Activated CD8-positive, alpha-beta T cell treated with anti-CD3 and anti-CD28 coated beads for 36 hours (primary cell): ENCODE data around the gene CACNA2D4. TPM values are rescaled to one million over a fixed set of nuclear protein-coding genes. Genes with fewer than 3 reads are reported as not detected.

Experiments
- ATAC-seq: fragments of 200-7000 bp; cut with Tn5 transposase; one replicate; pipeline ENCODE4 v1.10.0; 2021; ENCODE audit warnings: mild to moderate bottlenecking, moderate library complexity
- CTCF ChIA-PET: fragments of 350-600 bp; sonication (Branson Sonifier 250); formaldehyde crosslinking; loops from one replicate; lab custom pipeline; 2021; ENCODE audit warnings: antibody characterized with exemption; lab: Charles Lee
- POLR2A ChIA-PET: fragments of 350-600 bp; sonication (Branson Sonifier 250); formaldehyde crosslinking; loops from one replicate; lab custom pipeline; 2021; ENCODE audit warnings: antibody characterized with exemption; lab: Charles Lee
- DNase-seq: peaks from one replicate; pipeline ENCODE4 v3.0.0-alpha.2; 2020
- H3K27ac Mint-ChIP-seq: one replicate; pipeline ENCODE4 v1.8.0; 2021; ENCODE audit warnings: mild to moderate bottlenecking, mixed read lengths
- H3K27me3 Mint-ChIP-seq: one replicate; pipeline ENCODE4 v1.8.0; 2021; ENCODE audit warnings: mixed read lengths
- H3K36me3 Mint-ChIP-seq: one replicate; pipeline ENCODE4 v1.8.0; 2021; ENCODE audit warnings: low read depth, mixed read lengths
- H3K4me1 Mint-ChIP-seq: one replicate; pipeline ENCODE4 v1.8.0; 2021; ENCODE audit warnings: low read depth, mixed read lengths
- H3K4me3 Mint-ChIP-seq: one replicate; pipeline ENCODE4 v1.8.0; 2021; ENCODE audit warnings: mild to moderate bottlenecking, moderate library complexity, mixed read lengths
- H3K9me3 Mint-ChIP-seq: one replicate; pipeline ENCODE4 v1.8.0; 2021; ENCODE audit warnings: mixed read lengths
- CTCF ChIP-seq: fragments of 200-600 bp; IDR thresholded peaks from one replicate; pipeline ENCODE4 v1.8.0; 2022; ENCODE audit warnings: antibody characterized with exemption, mild to moderate bottlenecking
- intact Hi-C: fragments of 100-400 bp; cut with micrococcal nuclease; formaldehyde crosslinking; loops from one replicate; pipeline ENCODE4 v1.10.0; 2022
- total RNA-seq, 2 experiments: library from RNA; stranded (reverse); gene quantifications; one replicate each; pipeline ENCODE4 v1.2.3, GENCODE V29; 2021

CACNA2D4 gene
- total RNA-seq, 2 experiments from 2014 or later = 4.2 to 4.3 TPM

GRCh38 chr12:1760566-1761382 is 157.7 kb downstream of the CACNA2D4 start:
- DNase-seq (no peak), ATAC-seq (no peak)
- Mint-ChIP-seq H3K27me3 (no peaks in the 10 kb centered on the region), H3K4me3 (no peak overlapping the region), H3K9me3 (peaks cover 2% of the 10 kb centered on the region), H3K4me1 (peaks cover 16% of the 10 kb centered on the region), H3K27ac (peak overlapping the region; percentile 69), H3K36me3 (peaks cover 37% of the 10 kb centered on the region)
- ChIA-PET POLR2A (no interaction called here), CTCF (interaction anchor here (0.9 to 1.4 kb wide), 4 partner anchors 10 to 109 kb away, joined by 3 to 5 read pairs (median 4); no protein-coding TSS in a partner anchor)
- intact Hi-C loops = no loop called here
- TF ChIP-seq CTCF = no peak

- Mint-ChIP-seq H3K27me3 (no peaks in the 10 kb centered on the region), H3K9me3 (peaks cover 2% of the 10 kb centered on the region), H3K4me3 (no peak overlapping the region), H3K27ac (no peak overlapping the region), H3K36me3 (peaks cover 41% of the 10 kb centered on the region), H3K4me1 (peaks cover 15% of the 10 kb centered on the region)
- ATAC-seq (no peak), DNase-seq (no peak)
- no peak for TF ChIP-seq CTCF
- intact Hi-C loops = no loop called here
- POLR2A ChIA-PET = no interaction called here
- CTCF ChIA-PET = no interaction called here
Measured at GRCh38 chr12:1758887-1759286, 159.6 kb downstream of the CACNA2D4 start.

- ChIA-PET POLR2A (no interaction called here), CTCF (no interaction called here)
- intact Hi-C loops = no loop called here
- no peak for ATAC-seq
- no peak for TF ChIP-seq CTCF
- DNase-seq = no peak
- H3K4me1 Mint-ChIP-seq = peaks cover 15% of the 10 kb centered on the region
- H3K9me3 Mint-ChIP-seq = peaks cover 2% of the 10 kb centered on the region
- no peak overlapping the region for H3K4me3 Mint-ChIP-seq
- no peaks in the 10 kb centered on the region for H3K27me3 Mint-ChIP-seq
- no peak overlapping the region for H3K27ac Mint-ChIP-seq
- H3K36me3 Mint-ChIP-seq = peaks cover 41% of the 10 kb centered on the region
Measured at GRCh38 chr12:1758376-1758775, 160.1 kb downstream of the CACNA2D4 start.

GRCh38 chr12:1750300-1750699 is 168.2 kb downstream of the CACNA2D4 start:
- Mint-ChIP-seq H3K9me3 (peaks cover 21% of the 10 kb centered on the region), H3K27me3 (no peaks in the 10 kb centered on the region), H3K27ac (no peak overlapping the region), H3K36me3 (peaks cover 38% of the 10 kb centered on the region), H3K4me1 (peaks cover 19% of the 10 kb centered on the region), H3K4me3 (no peak overlapping the region)
- ChIA-PET CTCF (no interaction called here), POLR2A (no interaction called here)
- DNase-seq = no peak
- intact Hi-C loops = no loop called here
- no peak for TF ChIP-seq CTCF
- no peak for ATAC-seq

GRCh38 chr12:1749019-1749418 is 169.4 kb downstream of the CACNA2D4 start:
- no peak for TF ChIP-seq CTCF
- intact Hi-C loops = loop anchor here (10.0 kb wide), 1 partner anchor 54 kb away; the partner anchor contains the start of gene ADIPOR2
- Mint-ChIP-seq H3K4me1 (peaks cover 19% of the 10 kb centered on the region), H3K36me3 (peaks cover 37% of the 10 kb centered on the region), H3K27me3 (no peaks in the 10 kb centered on the region), H3K9me3 (peaks cover 22% of the 10 kb centered on the region), H3K4me3 (no peak overlapping the region), H3K27ac (no peak overlapping the region)
- DNase-seq = no peak
- CTCF ChIA-PET = interaction anchor here (1.5 kb wide), 1 partner anchor 96 kb away, joined by 3 read pairs; no protein-coding TSS in a partner anchor
- POLR2A ChIA-PET = no interaction called here
- no peak for ATAC-seq
